Natural killer cell (primary cell): ENCODE measurements around the gene GALNT15. TPM values are rescaled to one million over a fixed set of nuclear protein-coding genes. Genes with fewer than 3 reads are reported as not detected.

ENCODE experiments used
- ATAC-seq, 3 donors: fragments of 150-1000 bp in 2 of 3; fragments of 200-7000 bp in 1 of 3; cut with Tn5 transposase; 1 replicate in 1 of 3; 2 replicates in 2 of 3; pipeline ENCODE4 v1.10.0; 2021; ENCODE audit warnings: mild to moderate bottlenecking in 2 of 3, moderate library complexity in 2 of 3
- DNase-seq, 2 donors: peaks; one replicate each; pipeline versions ENCODE4 v3.0.0 to v3.0.0-alpha.2; 2013 to 2021; ENCODE audit warnings: mixed read lengths in 1 of 2
- H3K27ac ChIP-seq: one replicate; pipeline ENCODE4 v1.5.1; 2013; ENCODE audit warnings: mild to moderate bottlenecking, low read length
- H3K27me3 ChIP-seq: one replicate; pipeline ENCODE4 v1.6.1; 2013; ENCODE audit warnings: low read length; ENCODE audit not compliant: control insufficient read depth, insufficient read depth
- H3K36me3 ChIP-seq: one replicate; pipeline ENCODE4 v1.6.1; 2013; ENCODE audit warnings: low read length; ENCODE audit not compliant: control insufficient read depth, insufficient read depth
- H3K4me1 ChIP-seq: one replicate; pipeline ENCODE4 v1.6.1; 2013; ENCODE audit warnings: low read length; ENCODE audit not compliant: control insufficient read depth, insufficient read depth
- H3K4me3 ChIP-seq: one replicate; pipeline ENCODE4 v1.5.1; 2013; ENCODE audit warnings: low read length
- H3K9me3 ChIP-seq: one replicate; pipeline ENCODE4 v1.6.1; 2013; ENCODE audit warnings: low read length; ENCODE audit not compliant: control insufficient read depth, insufficient read depth
- H3K27ac Mint-ChIP-seq, 2 donors: one replicate each; pipeline ENCODE4 v1.8.0; 2022; ENCODE audit warnings: mild to moderate bottlenecking in 2 of 2, mixed read lengths in 2 of 2, moderate library complexity in 1 of 2
- H3K27me3 Mint-ChIP-seq, 2 donors: one replicate each; pipeline ENCODE4 v1.8.0; 2022; ENCODE audit warnings: low read depth in 2 of 2, mixed read lengths in 2 of 2
- H3K36me3 Mint-ChIP-seq: one replicate; pipeline ENCODE4 v1.8.0; 2022; ENCODE audit warnings: mixed read lengths
- H3K4me1 Mint-ChIP-seq, 2 donors: one replicate each; pipeline ENCODE4 v1.8.0; 2022; ENCODE audit warnings: mixed read lengths in 2 of 2
- H3K4me3 Mint-ChIP-seq: one replicate; pipeline ENCODE4 v1.8.0; 2022; ENCODE audit warnings: mild to moderate bottlenecking, moderate library complexity, mixed read lengths
- H3K9me3 Mint-ChIP-seq, 2 donors: one replicate each; pipeline ENCODE4 v1.8.0; 2022; ENCODE audit warnings: mixed read lengths in 2 of 2
- CTCF ChIP-seq: fragments of 200-600 bp; IDR thresholded peaks from one replicate; pipeline ENCODE4 v1.8.0; 2022; ENCODE audit warnings: antibody characterized with exemption
- WGBS: methylation state at CpG from one replicate; pipeline ENCODE4 v1.1.7; 2013; ENCODE audit warnings: missing lambda C conversion rate; ENCODE audit not compliant: insufficient coverage; 5-methylcytosine and 5-hydroxymethylcytosine counted together
- intact Hi-C: fragments of 100-400 bp; cut with micrococcal nuclease; formaldehyde crosslinking; loops from one replicate; pipeline ENCODE4 v1.14.2; 2022
- total RNA-seq, 4 donors: library from RNA; stranded (reverse); fragments of 120-200 nt in 1 of 4; gene quantifications; one replicate each; pipeline versions ENCODE4 v1.2.3 to v1.2.4, GENCODE V29; 2013 to 2022

GALNT15 gene
- total RNA-seq, 3 donors from 2014 or later (not counting 1 experiment from before 2014, with no cell fraction given): not detected

- 89% methylated on average over 4 of the region's 4 CpGs for WGBS
- H3K36me3 Mint-ChIP-seq: no peaks in the 10 kb centered on the region
- no peaks in the 10 kb centered on the region for H3K4me1 ChIP-seq
These were observed 44.4 kb upstream of the GALNT15 start for GRCh38 chr3:16130066-16130465.

GRCh38 chr3:16132190-16132589 lies 42.3 kb upstream of the GALNT15 start:
- no peak for TF ChIP-seq CTCF
- Mint-ChIP-seq H3K27me3 (peaks cover 0 to 7% of the 10 kb centered on the region in 2 donors), H3K9me3 (no peaks in the 10 kb centered on the region), H3K27ac (no peak overlapping the region), H3K36me3 (no peaks in the 10 kb centered on the region), H3K4me3 (no peak overlapping the region), H3K4me1 (no peaks in the 10 kb centered on the region)
- 86% methylated on average over 7 of the region's 7 CpGs for WGBS
- peaks cover 3% of the 10 kb centered on the region for H3K27me3 ChIP-seq
- H3K9me3 ChIP-seq: no peaks in the 10 kb centered on the region
- intact Hi-C loops: no loop called here
- no peak overlapping the region for H3K27ac ChIP-seq
- no peak for DNase-seq
- no peaks in the 10 kb centered on the region for H3K36me3 ChIP-seq
- no peak for ATAC-seq
- H3K4me1 ChIP-seq: no peaks in the 10 kb centered on the region
- no peak overlapping the region for H3K4me3 ChIP-seq

More at GRCh38 chr3:16130066-16130465, 44.4 kb upstream of the GALNT15 start:
- H3K27ac Mint-ChIP-seq: no peak overlapping the region
- peaks cover 3% of the 10 kb centered on the region for H3K27me3 ChIP-seq
- intact Hi-C loops: no loop called here
- ATAC-seq (no peak), DNase-seq (no peak)
- no peak overlapping the region for H3K4me3 ChIP-seq
- no peaks in the 10 kb centered on the region for H3K9me3 Mint-ChIP-seq
- H3K36me3 ChIP-seq: no peaks in the 10 kb centered on the region
- no peaks in the 10 kb centered on the region for H3K4me1 Mint-ChIP-seq
- no peaks in the 10 kb centered on the region for H3K9me3 ChIP-seq
- no peak overlapping the region for H3K4me3 Mint-ChIP-seq
- H3K27me3 Mint-ChIP-seq: peaks cover 0 to 7% of the 10 kb centered on the region in 2 donors
- H3K27ac ChIP-seq: no peak overlapping the region
- TF ChIP-seq CTCF: no peak

- no peak for DNase-seq
- no peaks in the 10 kb centered on the region for H3K4me1 ChIP-seq
- no peak for ATAC-seq
- H3K36me3 ChIP-seq: no peaks in the 10 kb centered on the region
- no peak for TF ChIP-seq CTCF
- no peak overlapping the region for H3K4me3 Mint-ChIP-seq
- H3K27me3 Mint-ChIP-seq: peaks cover 0 to 7% of the 10 kb centered on the region in 2 donors
- intact Hi-C loops: no loop called here
- no peak overlapping the region for H3K27ac ChIP-seq
- 91% methylated on average over 3 of the region's 3 CpGs for WGBS
- H3K4me3 ChIP-seq: no peak overlapping the region
- peaks cover 2% of the 10 kb centered on the region for H3K9me3 ChIP-seq
- H3K27ac Mint-ChIP-seq: no peak overlapping the region
- no peaks in the 10 kb centered on the region for H3K4me1 Mint-ChIP-seq
- H3K9me3 Mint-ChIP-seq: no peaks in the 10 kb centered on the region
- H3K27me3 ChIP-seq: peaks cover 3% of the 10 kb centered on the region
- no peaks in the 10 kb centered on the region for H3K36me3 Mint-ChIP-seq
These were observed 41.6 kb upstream of the GALNT15 start for GRCh38 chr3:16132928-16133327.

- Histone ChIP-seq H3K27ac (no peak overlapping the region), H3K9me3 (peaks cover 3% of the 10 kb centered on the region), H3K27me3 (peaks cover 3% of the 10 kb centered on the region), H3K36me3 (no peaks in the 10 kb centered on the region), H3K4me3 (no peak overlapping the region), H3K4me1 (no peaks in the 10 kb centered on the region)
- TF ChIP-seq CTCF: no peak
- ATAC-seq: no peak
- 73% methylated on average over 6 of the region's 6 CpGs for WGBS
- no peaks in the 10 kb centered on the region for H3K9me3 Mint-ChIP-seq
- DNase-seq: no peak
- no peaks in the 10 kb centered on the region for H3K36me3 Mint-ChIP-seq
- H3K27ac Mint-ChIP-seq: no peak overlapping the region
- H3K4me3 Mint-ChIP-seq: no peak overlapping the region
- H3K4me1 Mint-ChIP-seq: no peaks in the 10 kb centered on the region
- peaks cover 0 to 5% of the 10 kb centered on the region in 2 donors for H3K27me3 Mint-ChIP-seq
- intact Hi-C loops: no loop called here
These were observed 40.1 kb upstream of the GALNT15 start for GRCh38 chr3:16134173-16134928.
